Measurements from ENCODE around the gene UBD. TPM values are rescaled to one million over a fixed set of nuclear protein-coding genes. Genes with fewer than 3 reads are reported as not detected.

Gene UBD
- total and polyA plus RNA-seq, 9 of the 15 experiments (the other 6 are each of a cell fraction or from before 2014, with no cell fraction given) = not detected

DNA sequence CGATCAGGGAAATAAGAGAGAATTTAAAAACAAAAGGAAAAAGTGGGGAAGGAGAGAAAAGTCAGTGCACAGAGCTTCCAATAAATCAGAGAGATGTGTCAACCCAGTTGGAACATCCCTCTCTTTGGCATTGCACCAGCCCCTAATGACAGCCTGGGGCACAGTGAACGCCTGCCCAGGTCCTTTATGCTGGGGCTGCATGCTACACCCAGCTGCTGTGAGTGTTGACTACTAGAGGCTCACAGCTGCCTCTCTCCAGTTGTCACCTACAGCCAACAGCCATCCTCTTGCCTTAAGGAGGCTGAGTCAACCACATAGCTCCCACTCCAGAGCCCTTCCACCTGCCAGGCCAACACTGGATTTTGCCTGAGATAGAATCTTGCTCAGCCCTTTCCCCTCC, 44.4 kb upstream of the UBD start:
- H4K20me1 ChIP-seq (replicated peaks; ENCODE audit: control insufficient read depth, insufficient read depth, low read length) = peaks cover 16% of the 10 kb centered on the region
- intact Hi-C loops (cut with micrococcal nuclease) (no loop called here), in situ Hi-C loops (cut with MboI) (loop anchor here (10.0 kb wide), 1 partner anchor 909 kb away; no protein-coding TSS in a partner anchor)
- ChIA-PET POLR2A (interaction anchor here (0.6 to 1.7 kb wide), 4 partner anchors 10 to 243 kb away, joined by 3 to 6 read pairs (median 3); partner anchors contain the start of gene GABBR1), CTCF (ENCODE audit: low intra/inter-chr PET ratio) (no interaction called here)
- no peak for TF ChIP-seq SMC3 (conservative IDR thresholded peaks at IDR 0.05; ENCODE audit: insufficient read depth, low read depth, low read length)
- FAIRE-seq (no peak), ATAC-seq (no peak), DNase-seq (ENCODE audit: extremely low read depth in 1 of 4, low spot score in 3 of 4) (no peak)
- H2AFZ ChIP-seq (ENCODE audit: low read depth, low read length) = no peak overlapping the region
- no peaks in the 10 kb centered on the region for H3K79me2 ChIP-seq (ENCODE audit: control insufficient read depth, insufficient read depth, low read length)
- peaks cover 80% of the 10 kb centered on the region for H3K36me3 ChIP-seq (ENCODE audit: control insufficient read depth, insufficient read depth, low read length)
- no peak overlapping the region for H3K4me2 ChIP-seq (ENCODE audit: insufficient read depth, low read length)
- H3K9me3 ChIP-seq (replicated peaks; ENCODE audit: control insufficient read depth, insufficient read depth, low read depth, low read length) = no peaks in the 10 kb centered on the region
- no peak overlapping the region for H3K4me3 ChIP-seq
- peaks cover 8% of the 10 kb centered on the region for H3K9me1 ChIP-seq (ENCODE audit: control insufficient read depth, insufficient read depth, low read length)
- no peak overlapping the region for H3K27ac ChIP-seq (ENCODE audit: extremely low read depth, low read depth, low read length)
- H3K9ac ChIP-seq (ENCODE audit: insufficient read depth in 1 of 2, low read depth in 2 of 2, low read length in 2 of 2) = no peak overlapping the region
- no TSS peak for BruUV-seq (replicated peaks)
- WGBS (ENCODE audit: insufficient coverage, low coverage, missing lambda C conversion rate) = 80% methylated on average over 2 of the region's 2 CpGs
- no peaks in the 10 kb centered on the region for H3K27me3 ChIP-seq (ENCODE audit: control insufficient read depth in 2 of 2, insufficient read depth in 2 of 2, low read length in 2 of 2)
- H3K4me1 ChIP-seq (replicated peaks in 1 of 2; ENCODE audit: control insufficient read depth in 2 of 2, insufficient read depth in 2 of 2, low read length in 2 of 2) = peaks cover 0 to 3% of the 10 kb centered on the region in 2 experiments; a peak in 3 of 5 replicates

DNA sequence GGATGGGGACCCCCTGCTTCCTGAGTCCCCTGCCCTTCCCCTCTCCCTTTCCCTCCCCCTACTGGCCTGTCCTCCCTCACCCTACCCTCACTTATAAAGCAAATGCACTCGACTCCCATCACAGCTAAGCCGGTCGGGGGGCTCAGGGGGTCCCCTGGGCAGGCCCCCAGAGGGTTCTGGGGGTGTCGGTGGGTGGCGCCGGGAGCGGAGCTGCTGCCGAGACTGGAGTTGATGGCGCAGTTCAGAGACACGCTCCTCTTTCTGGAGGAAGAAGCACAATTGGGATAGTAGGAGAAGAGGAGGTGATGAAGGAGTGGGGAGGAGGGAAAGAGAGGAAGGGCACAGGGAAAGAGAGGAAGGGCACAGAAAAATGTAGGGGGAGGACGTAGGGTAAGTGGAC, 43.9 kb upstream of the UBD start:
- in situ Hi-C loops (cut with MboI) (loop anchor here (10.0 kb wide), 1 partner anchor 909 kb away; no protein-coding TSS in a partner anchor), intact Hi-C loops (cut with micrococcal nuclease) (no loop called here)
- 84% methylated on average over 7 of the region's 11 CpGs for WGBS (ENCODE audit: insufficient coverage, low coverage, missing lambda C conversion rate)
- ChIA-PET POLR2A (interaction anchor here (0.6 to 1.7 kb wide), 6 partner anchors 10 to 242 kb away, joined by 3 to 7 read pairs (median 3); no protein-coding TSS in a partner anchor), CTCF (ENCODE audit: low intra/inter-chr PET ratio) (no interaction called here)
- Histone ChIP-seq H3K4me3 (no peak overlapping the region), H3K79me2 (ENCODE audit: control insufficient read depth, insufficient read depth, low read length) (no peaks in the 10 kb centered on the region), H3K9me1 (ENCODE audit: control insufficient read depth, insufficient read depth, low read length) (peaks cover 8% of the 10 kb centered on the region), H3K9ac (ENCODE audit: insufficient read depth in 1 of 2, low read depth in 2 of 2, low read length in 2 of 2) (no peak overlapping the region), H3K4me1 (replicated peaks in 1 of 2; ENCODE audit: control insufficient read depth in 2 of 2, insufficient read depth in 2 of 2, low read length in 2 of 2) (peaks cover 0 to 3% of the 10 kb centered on the region in 2 experiments; a peak in 3 of 5 replicates), H3K9me3 (replicated peaks; ENCODE audit: control insufficient read depth, insufficient read depth, low read depth, low read length) (no peaks in the 10 kb centered on the region), H4K20me1 (replicated peaks; ENCODE audit: control insufficient read depth, insufficient read depth, low read length) (peaks cover 16% of the 10 kb centered on the region), H3K27me3 (ENCODE audit: control insufficient read depth in 2 of 2, insufficient read depth in 2 of 2, low read length in 2 of 2) (no peaks in the 10 kb centered on the region), H3K36me3 (ENCODE audit: control insufficient read depth, insufficient read depth, low read length) (peaks cover 75% of the 10 kb centered on the region), H3K4me2 (ENCODE audit: insufficient read depth, low read length) (no peak overlapping the region), H3K27ac (ENCODE audit: extremely low read depth, low read depth, low read length) (no peak overlapping the region), H2AFZ (ENCODE audit: low read depth, low read length) (no peak overlapping the region)
- BruUV-seq (replicated peaks) = no TSS peak
- ATAC-seq (no peak), DNase-seq (ENCODE audit: extremely low read depth in 1 of 4, low spot score in 3 of 4) (no peak), FAIRE-seq (no peak)
- TF ChIP-seq KDM2B (CRISPR knock-in tag; IDR thresholded peaks at IDR 0.05) (no peak), FOXJ2 (tag; IDR thresholded peaks at IDR 0.05) (no peak), KDM4B (IDR thresholded peaks at IDR 0.05; ENCODE audit: borderline replicate concordance in 2 of 2, low read depth in 1 of 2) (no peak), NR2F6 (CRISPR knock-in tag; IDR thresholded peaks at IDR 0.05) (no peak), CBX3 (IDR thresholded peaks at IDR 0.05; ENCODE audit: borderline replicate concordance in 1 of 2, low read length in 2 of 2) (no peak), RFX5 (IDR thresholded peaks at IDR 0.05; ENCODE audit: low read depth, low read length) (no peak), MTA1 (IDR thresholded peaks at IDR 0.05; ENCODE audit: borderline replicate concordance) (no peak)
- TF ChIP-seq, protein P1, sequence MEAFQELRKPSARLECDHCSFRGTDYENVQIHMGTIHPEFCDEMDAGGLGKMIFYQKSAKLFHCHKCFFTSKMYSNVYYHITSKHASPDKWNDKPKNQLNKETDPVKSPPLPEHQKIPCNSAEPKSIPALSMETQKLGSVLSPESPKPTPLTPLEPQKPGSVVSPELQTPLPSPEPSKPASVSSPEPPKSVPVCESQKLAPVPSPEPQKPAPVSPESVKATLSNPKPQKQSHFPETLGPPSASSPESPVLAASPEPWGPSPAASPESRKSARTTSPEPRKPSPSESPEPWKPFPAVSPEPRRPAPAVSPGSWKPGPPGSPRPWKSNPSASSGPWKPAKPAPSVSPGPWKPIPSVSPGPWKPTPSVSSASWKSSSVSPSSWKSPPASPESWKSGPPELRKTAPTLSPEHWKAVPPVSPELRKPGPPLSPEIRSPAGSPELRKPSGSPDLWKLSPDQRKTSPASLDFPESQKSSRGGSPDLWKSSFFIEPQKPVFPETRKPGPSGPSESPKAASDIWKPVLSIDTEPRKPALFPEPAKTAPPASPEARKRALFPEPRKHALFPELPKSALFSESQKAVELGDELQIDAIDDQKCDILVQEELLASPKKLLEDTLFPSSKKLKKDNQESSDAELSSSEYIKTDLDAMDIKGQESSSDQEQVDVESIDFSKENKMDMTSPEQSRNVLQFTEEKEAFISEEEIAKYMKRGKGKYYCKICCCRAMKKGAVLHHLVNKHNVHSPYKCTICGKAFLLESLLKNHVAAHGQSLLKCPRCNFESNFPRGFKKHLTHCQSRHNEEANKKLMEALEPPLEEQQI (IDR thresholded peaks at IDR 0.05) = no peak
- TF ChIP-seq, protein P2, sequence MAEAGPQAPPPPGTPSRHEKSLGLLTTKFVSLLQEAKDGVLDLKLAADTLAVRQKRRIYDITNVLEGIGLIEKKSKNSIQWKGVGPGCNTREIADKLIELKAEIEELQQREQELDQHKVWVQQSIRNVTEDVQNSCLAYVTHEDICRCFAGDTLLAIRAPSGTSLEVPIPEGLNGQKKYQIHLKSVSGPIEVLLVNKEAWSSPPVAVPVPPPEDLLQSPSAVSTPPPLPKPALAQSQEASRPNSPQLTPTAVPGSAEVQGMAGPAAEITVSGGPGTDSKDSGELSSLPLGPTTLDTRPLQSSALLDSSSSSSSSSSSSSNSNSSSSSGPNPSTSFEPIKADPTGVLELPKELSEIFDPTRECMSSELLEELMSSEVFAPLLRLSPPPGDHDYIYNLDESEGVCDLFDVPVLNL (CRISPR knock-in tag; IDR thresholded peaks at IDR 0.05; ENCODE audit: low read depth) = no peak
